Ishikawa (cell line): ENCODE measurements around the gene SLC25A6.
A peak's percentile ranks its signal among the peaks of the same experiment; 100 is the strongest.

Experiments
- CEBPB ChIP-seq: IDR thresholded peaks from 2 replicates; pipeline ENCODE4 v1.6.1; 2012
- CREB1 ChIP-seq: IDR thresholded peaks from 2 replicates; pipeline ENCODE4 v1.6.1; 2012; ENCODE audit warnings: low read depth
- EGR1 ChIP-seq: IDR thresholded peaks from 2 replicates; pipeline ENCODE4 v1.6.1; 2012
- EP300 ChIP-seq: IDR thresholded peaks from 2 replicates; pipeline ENCODE4 v1.6.1; 2012; ENCODE audit warnings: borderline replicate concordance
- FOXM1 ChIP-seq: IDR thresholded peaks from 2 replicates; pipeline ENCODE4 v1.6.1; 2012; ENCODE audit warnings: low read depth, borderline replicate concordance
- MAX ChIP-seq: IDR thresholded peaks from 2 replicates; pipeline ENCODE4 v1.6.1; 2012
- NFIC ChIP-seq: IDR thresholded peaks from 2 replicates; pipeline ENCODE4 v1.6.1; 2012
- RAD21 ChIP-seq: IDR thresholded peaks from 2 replicates; pipeline ENCODE4 v1.6.1; 2012; ENCODE audit warnings: low read depth
- TAF1 ChIP-seq: IDR thresholded peaks from 2 replicates; pipeline ENCODE4 v1.6.1; 2012; ENCODE audit warnings: low read depth, mild to moderate bottlenecking
- TCF12 ChIP-seq: IDR thresholded peaks from 2 replicates; pipeline ENCODE4 v1.6.1; 2012; ENCODE audit warnings: low read depth
- TEAD4 ChIP-seq: IDR thresholded peaks from 2 replicates; pipeline ENCODE4 v1.6.1; 2012
- YY1 ChIP-seq: IDR thresholded peaks from 2 replicates; pipeline ENCODE4 v1.6.1; 2012; ENCODE audit warnings: low read depth
- ZBTB7A ChIP-seq: IDR thresholded peaks from 2 replicates; pipeline ENCODE4 v1.6.1; 2012; ENCODE audit warnings: low read depth
- TF ChIP-seq, protein P1 (sequence below): IDR thresholded peaks from 2 replicates; pipeline ENCODE4 v1.6.1; 2012
- TF ChIP-seq, protein P2 (sequence below): IDR thresholded peaks from 2 replicates; pipeline ENCODE4 v1.6.1; 2012; ENCODE audit warnings: low read depth, mild to moderate bottlenecking

The SLC25A6 gene

DNA sequence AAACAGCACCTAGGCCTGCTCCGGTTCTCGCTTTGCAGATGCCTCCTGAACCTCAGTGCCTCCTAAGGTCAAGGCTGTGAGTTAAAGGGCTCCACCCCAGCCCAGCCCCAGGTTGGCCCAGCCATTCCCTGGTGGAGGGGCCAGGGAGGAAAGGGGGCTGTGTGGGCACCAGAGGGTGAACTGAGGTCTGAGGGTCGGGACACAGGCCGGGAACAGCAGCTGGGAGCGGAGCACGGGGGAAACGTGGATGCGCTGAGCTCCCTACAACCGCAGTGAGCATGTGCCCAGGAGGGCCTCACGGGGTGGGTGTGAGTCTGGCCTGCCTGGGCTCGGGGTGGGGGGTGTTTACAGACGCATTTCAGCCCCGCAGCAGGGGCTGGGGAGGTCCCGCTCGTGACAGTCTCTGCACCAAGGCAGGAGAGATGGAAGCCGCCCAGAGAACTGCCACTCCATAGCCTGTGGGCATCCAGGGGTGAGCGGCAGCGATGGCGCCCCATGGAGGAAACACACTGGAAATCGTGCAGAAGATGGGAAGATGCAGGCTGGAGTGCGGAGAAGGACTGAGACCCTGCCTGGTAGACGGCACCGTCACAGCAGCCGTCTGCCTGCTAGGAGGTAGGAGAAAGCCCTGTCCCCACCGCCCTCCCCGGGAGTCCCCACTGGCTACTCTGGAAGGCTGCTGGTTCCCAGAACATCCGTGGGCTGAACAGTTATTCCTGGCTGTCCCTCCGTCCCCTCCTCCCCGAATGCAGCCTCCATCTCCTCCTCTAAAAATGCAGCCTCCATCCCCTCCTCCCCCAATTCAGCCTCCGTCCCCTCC lies 9.9 kb upstream of the SLC25A6 start:
- TF ChIP-seq EP300 (no peak), FOXM1 (no peak), MAX (no peak), CEBPB (no peak), EGR1 (no peak)

DNA sequence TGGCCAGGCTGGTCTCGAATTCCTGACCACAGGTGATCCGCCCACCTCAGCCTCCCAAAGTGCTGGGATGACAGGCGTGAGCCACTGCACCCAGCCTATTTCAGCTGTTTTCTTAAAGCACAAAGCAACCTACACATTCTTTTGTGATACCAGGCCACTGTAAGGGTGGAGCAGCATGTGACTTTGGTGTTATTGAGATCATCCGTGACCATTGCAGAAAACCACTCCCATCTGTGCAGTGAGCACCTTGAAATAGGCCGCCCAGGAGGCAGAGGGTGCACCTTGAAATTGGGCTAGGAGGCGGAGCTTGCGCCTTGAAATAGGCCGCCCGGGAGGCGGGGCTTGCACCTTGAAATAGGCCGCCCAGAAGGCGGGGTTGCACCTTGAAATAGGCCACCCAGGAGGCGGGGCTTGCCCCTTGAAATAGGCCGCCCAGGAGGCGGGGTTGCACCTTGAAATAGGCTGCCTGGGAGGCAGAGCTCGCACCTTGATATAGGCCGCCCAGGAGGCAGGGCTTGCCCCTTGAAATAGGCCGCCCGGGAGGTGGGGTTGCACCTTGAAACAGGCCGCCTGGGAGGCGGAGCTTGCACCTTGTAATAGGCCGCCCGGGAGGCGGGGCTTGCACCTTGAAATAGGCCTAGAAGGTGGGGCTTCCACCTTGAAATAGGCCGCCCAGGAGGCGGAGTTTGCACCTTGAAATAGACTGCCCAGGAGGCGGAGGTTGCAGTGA lies 9.0 kb upstream of the SLC25A6 start:
- TF ChIP-seq, protein P1, sequence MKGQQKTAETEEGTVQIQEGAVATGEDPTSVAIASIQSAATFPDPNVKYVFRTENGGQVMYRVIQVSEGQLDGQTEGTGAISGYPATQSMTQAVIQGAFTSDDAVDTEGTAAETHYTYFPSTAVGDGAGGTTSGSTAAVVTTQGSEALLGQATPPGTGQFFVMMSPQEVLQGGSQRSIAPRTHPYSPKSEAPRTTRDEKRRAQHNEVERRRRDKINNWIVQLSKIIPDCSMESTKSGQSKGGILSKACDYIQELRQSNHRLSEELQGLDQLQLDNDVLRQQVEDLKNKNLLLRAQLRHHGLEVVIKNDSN, result peak; percentile 13; the same call in 1 of the 2 replicates
- no peak for TF ChIP-seq MAX

- TF ChIP-seq TEAD4, result no peak
- TF ChIP-seq ZBTB7A, result no peak
- no peak for TF ChIP-seq EP300
- no peak for TF ChIP-seq TCF12
- TF ChIP-seq YY1, result no peak
- TF ChIP-seq FOXM1, result no peak
- no peak for TF ChIP-seq CEBPB
These were observed 8.1 kb upstream of the SLC25A6 start for GRCh38 chrX:1400049-1400448.

GRCh38 chrX:1398431-1399340 lies 6.8 kb upstream of the SLC25A6 start:
- no peak for TF ChIP-seq RAD21
- TF ChIP-seq FOXM1, result no peak
- no peak for TF ChIP-seq TEAD4
- TF ChIP-seq CREB1, result no peak
- TF ChIP-seq EP300, result no peak
- TF ChIP-seq EGR1, result no peak
- no peak for TF ChIP-seq NFIC
- TF ChIP-seq MAX, result no peak
- TF ChIP-seq, protein P1, result no peak
- no peak for TF ChIP-seq TCF12
- no peak for TF ChIP-seq YY1
- TF ChIP-seq, protein P2, sequence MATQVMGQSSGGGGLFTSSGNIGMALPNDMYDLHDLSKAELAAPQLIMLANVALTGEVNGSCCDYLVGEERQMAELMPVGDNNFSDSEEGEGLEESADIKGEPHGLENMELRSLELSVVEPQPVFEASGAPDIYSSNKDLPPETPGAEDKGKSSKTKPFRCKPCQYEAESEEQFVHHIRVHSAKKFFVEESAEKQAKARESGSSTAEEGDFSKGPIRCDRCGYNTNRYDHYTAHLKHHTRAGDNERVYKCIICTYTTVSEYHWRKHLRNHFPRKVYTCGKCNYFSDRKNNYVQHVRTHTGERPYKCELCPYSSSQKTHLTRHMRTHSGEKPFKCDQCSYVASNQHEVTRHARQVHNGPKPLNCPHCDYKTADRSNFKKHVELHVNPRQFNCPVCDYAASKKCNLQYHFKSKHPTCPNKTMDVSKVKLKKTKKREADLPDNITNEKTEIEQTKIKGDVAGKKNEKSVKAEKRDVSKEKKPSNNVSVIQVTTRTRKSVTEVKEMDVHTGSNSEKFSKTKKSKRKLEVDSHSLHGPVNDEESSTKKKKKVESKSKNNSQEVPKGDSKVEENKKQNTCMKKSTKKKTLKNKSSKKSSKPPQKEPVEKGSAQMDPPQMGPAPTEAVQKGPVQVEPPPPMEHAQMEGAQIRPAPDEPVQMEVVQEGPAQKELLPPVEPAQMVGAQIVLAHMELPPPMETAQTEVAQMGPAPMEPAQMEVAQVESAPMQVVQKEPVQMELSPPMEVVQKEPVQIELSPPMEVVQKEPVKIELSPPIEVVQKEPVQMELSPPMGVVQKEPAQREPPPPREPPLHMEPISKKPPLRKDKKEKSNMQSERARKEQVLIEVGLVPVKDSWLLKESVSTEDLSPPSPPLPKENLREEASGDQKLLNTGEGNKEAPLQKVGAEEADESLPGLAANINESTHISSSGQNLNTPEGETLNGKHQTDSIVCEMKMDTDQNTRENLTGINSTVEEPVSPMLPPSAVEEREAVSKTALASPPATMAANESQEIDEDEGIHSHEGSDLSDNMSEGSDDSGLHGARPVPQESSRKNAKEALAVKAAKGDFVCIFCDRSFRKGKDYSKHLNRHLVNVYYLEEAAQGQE, result no peak

DNA sequence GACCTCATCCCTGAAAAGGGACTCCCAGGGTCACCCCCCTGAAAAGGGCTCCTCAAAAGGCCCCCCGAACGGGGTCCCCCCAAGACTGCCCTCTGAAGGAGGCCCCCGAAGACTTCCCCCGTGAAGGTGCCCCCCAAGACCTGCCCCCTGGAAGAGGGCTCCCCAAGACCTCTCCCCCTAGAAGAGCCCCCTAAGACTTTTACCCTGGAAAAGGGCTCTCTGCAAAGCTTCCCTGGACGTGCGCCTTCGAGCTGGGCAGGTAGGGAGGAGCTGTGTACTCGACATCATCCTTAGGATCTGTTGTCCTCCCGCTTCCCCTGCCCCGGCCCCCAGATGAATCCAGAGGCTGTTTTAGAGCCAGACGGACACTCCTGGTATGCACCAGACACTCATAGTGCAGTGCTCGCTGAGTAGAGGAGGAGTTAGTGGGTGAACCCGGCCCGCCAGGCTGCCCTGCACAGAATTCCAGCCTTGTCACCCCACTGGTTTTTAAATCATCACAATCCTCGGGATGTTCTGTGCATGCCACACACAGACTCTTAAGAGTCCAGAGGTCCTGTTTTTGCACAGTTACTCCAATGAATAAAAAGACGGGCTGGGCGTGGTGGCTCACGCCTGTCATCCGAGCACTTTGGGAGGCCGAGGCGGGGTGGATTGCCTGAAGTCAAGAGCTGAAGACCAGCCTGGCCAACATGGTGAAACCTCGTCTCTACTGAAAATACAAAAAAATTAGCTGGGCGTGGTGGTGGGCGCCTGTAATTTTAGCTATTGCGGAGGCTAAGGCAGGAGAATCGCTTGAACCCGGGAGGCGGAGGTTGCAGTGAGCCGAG lies 5.7 kb upstream of the SLC25A6 start:
- TF ChIP-seq CEBPB (no peak), TAF1 (no peak), EP300 (no peak), CREB1 (no peak), ZBTB7A (no peak), TEAD4 (no peak), YY1 (no peak), FOXM1 (no peak), TCF12 (no peak)
- TF ChIP-seq, protein P1, result no peak

DNA sequence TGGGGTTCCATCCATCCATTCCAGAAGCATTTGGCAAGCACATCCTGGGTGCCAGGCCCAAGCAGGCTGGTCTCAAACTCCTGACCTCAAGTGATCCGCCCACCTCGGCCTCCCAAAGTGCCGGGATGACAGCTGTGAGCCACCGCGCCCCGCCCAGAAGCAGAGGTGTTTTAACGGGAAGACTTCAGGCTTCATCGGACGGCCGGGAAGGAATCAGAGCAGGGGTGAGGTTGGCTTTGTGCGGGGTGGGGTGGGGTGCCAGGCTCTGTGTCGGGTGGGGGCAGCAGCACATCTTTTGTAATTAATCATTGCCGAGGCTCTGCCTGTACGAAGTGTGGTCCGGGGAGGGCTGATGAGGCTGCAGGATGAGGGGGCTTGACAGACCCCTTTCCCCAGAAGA lies 5.1 kb upstream of the SLC25A6 start:
- TF ChIP-seq MAX, result no peak
- TF ChIP-seq EGR1, result no peak
- TF ChIP-seq ZBTB7A, result no peak
- TF ChIP-seq, protein P2, result no peak
- TF ChIP-seq CREB1, result no peak
- TF ChIP-seq TEAD4, result no peak
- TF ChIP-seq YY1, result no peak
- no peak for TF ChIP-seq EP300
- TF ChIP-seq, protein P1, result no peak
- no peak for TF ChIP-seq TCF12
- no peak for TF ChIP-seq NFIC
- no peak for TF ChIP-seq CEBPB
- TF ChIP-seq FOXM1, result no peak
